ENCODE data around the gene LMBR1L.
"Not testable (repeated sequence)": the region's sequence is repeated elsewhere in the genome, so short reads cannot be mapped to it uniquely, and the experiment has no call there.

The LMBR1L gene

DNA sequence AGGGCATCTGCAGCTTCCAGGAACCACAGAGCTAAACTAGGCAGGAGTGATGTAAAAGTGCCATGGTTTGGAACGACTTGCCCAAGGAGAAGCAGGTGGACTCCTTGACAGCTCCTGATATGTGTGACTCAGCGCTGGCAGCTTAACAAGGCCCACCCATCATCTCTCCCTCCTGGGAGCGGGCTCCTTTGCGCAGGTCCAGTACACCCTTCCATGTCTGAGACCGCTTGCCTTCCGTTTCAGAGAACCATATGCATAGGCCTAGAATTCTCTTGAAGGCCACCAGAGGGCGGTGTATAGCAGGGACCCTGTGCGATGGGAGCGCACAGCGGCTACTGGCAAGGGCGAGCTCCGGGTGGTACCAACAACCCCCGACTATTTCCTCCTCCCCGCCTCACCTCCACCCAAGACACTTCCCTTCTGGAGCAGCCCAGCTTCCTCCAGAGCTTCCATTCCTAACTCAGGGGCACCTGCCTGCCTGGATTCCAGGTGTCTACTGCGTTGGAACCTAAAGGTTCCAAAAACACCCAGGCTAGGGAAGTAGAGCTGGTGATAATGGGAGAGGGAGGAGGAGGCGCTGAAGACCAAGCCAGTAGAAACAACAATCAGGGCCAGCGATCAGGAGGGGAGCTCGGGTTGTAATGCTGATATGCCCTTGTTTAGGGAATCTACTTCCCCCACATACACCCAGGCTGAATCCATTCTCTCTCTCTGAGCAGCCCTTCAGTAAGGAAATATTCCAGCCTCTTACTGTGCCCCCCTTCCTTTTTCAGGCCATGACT lies 22.3 kb downstream of the LMBR1L start:
- DNase-seq (ENCODE audit: low read depth in 2 of 2, low spot score in 1 of 2): peak in 1 of 2 donors; percentile 49

DNA sequence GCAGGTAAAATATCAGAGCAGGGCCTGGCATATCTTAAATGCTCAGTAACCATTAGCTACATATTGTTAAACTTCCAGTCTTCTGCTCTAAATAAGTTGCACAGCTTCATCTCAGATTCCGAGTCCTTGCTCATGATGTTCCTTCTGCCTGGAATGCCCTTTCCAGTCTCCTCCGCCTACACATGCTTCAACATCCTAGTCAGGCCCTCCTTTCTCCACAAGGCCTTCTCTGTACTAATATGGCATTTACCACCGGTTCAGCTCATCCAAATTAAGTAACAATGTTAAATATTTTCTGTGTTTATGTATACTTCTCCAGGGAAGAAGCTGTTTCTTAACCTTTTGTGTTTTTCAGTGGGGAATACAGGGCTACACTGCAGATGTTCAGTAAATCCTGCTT lies 24.5 kb downstream of the LMBR1L start:
- DNase-seq (ENCODE audit: low read depth in 2 of 2, low spot score in 1 of 2): no peak

DNA sequence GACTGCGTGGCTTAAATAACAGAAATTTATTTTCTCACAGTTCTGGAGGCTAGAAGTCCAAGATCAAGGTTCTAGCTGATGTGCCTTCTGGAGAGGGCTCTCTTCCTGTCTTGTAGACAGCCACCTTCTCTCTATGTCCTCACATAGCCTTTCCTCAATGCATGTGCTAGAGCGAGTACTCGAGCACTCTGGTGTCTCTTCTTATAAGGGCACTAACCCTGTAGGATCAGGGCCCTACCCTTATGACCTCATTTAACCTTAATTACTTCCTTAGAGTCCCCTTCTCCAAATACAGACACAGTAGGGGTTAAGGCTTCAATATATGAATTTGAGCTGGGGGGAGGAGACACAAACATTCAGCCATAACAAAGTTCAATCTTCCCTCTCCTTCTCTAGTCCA lies 26.2 kb downstream of the LMBR1L start:
- DNase-seq (ENCODE audit: low read depth in 2 of 2, low spot score in 1 of 2): no peak

GRCh38 chr12:49079793-49080192 lies 30.9 kb downstream of the LMBR1L start:
- no peak for DNase-seq (ENCODE audit: low read depth in 2 of 2, low spot score in 1 of 2)

GRCh38 chr12:49070971-49071370 lies 39.7 kb downstream of the LMBR1L start:
- no peak for DNase-seq (ENCODE audit: low read depth in 2 of 2, low spot score in 1 of 2)

GRCh38 chr12:49069507-49070346 lies 40.9 kb downstream of the LMBR1L start, which contains the start of gene RHEBL1:
Gene RHEBL1, minus strand, starts transcription at chr12:49069979. Its CDS starts 194 bp downstream, at chr12:49069785.
- peak; percentile 91 to 97 for DNase-seq (ENCODE audit: low read depth in 2 of 2, low spot score in 1 of 2)

GRCh38 chr12:49068879-49069506 lies 41.7 kb downstream of the LMBR1L start:
- no peak for DNase-seq (ENCODE audit: low read depth in 2 of 2, low spot score in 1 of 2)

DNA sequence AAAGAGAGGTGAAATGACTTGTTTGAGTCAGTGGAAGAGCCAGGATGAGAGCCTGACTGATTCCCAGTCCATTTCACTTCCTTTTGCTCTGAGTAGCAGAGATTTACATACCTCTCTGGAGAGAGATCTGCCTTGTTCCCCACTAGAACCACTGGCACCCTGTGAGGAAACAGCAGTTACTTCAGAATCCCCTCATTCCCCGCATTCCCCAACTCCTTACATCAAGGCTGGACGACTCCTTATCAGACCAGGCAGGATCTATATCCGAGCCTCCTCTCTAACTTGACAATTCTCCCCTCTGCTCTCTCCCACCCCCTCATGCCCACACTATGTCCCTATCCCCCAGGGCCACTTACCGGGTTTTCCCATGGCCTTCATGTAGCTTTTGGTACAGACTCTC lies 44.5 kb downstream of the LMBR1L start:
- no peak for DNase-seq (ENCODE audit: low read depth in 2 of 2, low spot score in 1 of 2)

DNA sequence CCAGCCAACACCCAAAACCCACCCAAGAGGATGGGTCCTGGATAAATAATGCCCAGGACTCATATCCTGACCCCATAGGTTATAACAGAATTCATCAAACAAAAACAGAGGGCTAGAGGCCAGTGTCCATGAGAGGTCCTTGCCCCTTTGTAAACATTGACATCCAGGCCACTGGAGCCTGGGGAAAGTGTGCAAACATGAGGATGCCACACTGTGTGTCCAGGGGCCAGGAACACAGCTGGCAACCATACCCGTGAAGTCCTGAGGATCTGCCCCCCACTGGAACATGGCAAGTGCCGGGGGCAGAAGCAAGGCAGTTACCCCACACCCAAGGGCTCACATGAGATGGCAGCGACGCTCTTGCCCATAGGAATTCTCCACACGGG lies 45.9 kb downstream of the LMBR1L start:
- no peak for DNase-seq (ENCODE audit: low read depth in 2 of 2, low spot score in 1 of 2)

- DNase-seq (ENCODE audit: low read depth in 2 of 2, low spot score in 1 of 2): not testable (repeated sequence)
Observed at GRCh38 chr12:49061916-49062315, 48.7 kb downstream of the LMBR1L start.

- no peak for DNase-seq (ENCODE audit: low read depth in 2 of 2, low spot score in 1 of 2)
Observed at GRCh38 chr12:49061157-49061650, 49.4 kb downstream of the LMBR1L start.

GRCh38 chr12:49060237-49061156 lies 50.1 kb downstream of the LMBR1L start, which contains the start of gene KMT2D:
Gene KMT2D, minus strand, starts transcription at chr12:49060794. Its CDS starts 5,470 bp downstream, at chr12:49055324.
- DNase-seq (ENCODE audit: low read depth in 2 of 2, low spot score in 1 of 2): peak; percentile 71 to 75

DNA sequence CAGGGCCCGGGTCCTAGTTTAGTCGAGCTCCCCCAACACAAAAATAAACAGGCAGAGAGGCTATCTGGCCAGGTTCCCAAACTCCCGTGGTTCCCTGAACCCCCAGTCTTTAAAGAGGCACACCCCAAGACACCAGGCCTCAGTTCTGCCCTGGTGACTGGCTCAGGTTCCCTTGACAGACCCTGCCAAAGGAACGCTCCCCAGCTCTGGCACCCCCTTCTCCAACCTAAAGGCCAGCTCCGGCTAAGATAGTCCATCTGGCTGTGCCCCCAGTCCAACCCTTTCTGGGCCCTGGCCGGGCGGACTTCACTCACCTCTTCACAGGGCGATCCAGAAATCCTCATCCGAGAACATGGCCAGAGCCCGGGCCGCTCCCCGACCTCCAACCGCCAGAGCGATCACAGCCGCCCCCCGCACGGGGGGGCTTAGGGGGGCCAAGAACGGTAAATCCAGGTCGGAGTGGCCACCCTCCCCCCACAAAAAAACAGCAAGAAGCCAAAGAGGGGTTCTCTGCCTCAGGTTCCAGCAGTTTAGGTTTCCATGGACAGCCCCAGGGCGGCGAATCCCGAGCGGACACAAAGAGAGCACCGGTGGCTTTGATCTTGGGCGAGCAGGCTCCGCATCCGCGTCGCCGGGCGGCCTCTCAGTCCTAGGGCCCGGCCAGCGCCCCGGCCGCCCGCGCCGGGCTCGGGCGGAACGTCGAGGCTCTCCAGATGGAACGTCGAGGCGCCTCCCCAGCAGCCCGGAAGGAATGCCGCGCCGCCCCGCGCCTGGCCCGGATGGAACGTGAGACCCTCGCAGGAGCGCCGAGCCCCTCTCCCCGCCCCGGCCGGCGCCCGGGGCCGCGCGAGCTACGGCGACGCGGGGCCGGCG lies 51.1 kb downstream of the LMBR1L start:
- DNase-seq (ENCODE audit: low read depth in 2 of 2, low spot score in 1 of 2): no peak

- DNase-seq (ENCODE audit: low read depth in 2 of 2, low spot score in 1 of 2): no peak
Observed at GRCh38 chr12:49059045-49059298, 51.7 kb downstream of the LMBR1L start.

DNA sequence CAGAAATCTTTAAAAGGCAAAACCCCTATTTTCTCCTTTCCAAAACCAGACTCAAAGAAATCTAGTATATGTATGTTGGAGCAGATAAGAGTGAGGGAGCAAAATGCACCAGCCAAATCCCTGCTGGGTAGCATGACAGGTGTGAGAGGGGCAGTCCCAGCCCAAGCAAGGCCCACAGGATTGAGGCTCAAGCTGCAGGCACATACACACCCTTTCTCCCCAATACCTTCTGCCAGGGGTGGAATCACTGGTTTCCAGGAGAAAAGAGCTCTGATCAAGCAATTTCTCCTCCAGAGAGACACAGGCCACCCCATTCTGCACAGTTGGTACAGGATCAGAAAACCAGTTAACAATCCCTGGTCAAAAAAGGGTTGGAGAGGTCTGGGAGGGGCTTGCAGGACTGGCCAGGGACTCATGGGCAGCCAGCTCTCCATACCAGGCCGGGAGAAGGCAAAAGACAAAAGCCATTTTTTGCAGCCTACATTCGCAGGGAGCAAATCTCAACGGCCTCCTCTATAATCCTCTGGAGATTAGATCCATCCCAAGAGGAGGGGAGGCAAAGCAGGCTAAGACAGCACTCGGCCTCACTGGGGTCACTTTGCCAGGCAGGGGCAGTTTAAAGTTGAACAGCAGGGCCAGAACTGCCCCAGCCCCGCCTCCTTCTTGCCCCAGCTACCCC lies 52.1 kb downstream of the LMBR1L start:
- no peak for DNase-seq (ENCODE audit: low read depth in 2 of 2, low spot score in 1 of 2)

- DNase-seq (ENCODE audit: low read depth in 2 of 2, low spot score in 1 of 2): no peak
Observed at GRCh38 chr12:49057888-49058287, 52.8 kb downstream of the LMBR1L start.

DNA sequence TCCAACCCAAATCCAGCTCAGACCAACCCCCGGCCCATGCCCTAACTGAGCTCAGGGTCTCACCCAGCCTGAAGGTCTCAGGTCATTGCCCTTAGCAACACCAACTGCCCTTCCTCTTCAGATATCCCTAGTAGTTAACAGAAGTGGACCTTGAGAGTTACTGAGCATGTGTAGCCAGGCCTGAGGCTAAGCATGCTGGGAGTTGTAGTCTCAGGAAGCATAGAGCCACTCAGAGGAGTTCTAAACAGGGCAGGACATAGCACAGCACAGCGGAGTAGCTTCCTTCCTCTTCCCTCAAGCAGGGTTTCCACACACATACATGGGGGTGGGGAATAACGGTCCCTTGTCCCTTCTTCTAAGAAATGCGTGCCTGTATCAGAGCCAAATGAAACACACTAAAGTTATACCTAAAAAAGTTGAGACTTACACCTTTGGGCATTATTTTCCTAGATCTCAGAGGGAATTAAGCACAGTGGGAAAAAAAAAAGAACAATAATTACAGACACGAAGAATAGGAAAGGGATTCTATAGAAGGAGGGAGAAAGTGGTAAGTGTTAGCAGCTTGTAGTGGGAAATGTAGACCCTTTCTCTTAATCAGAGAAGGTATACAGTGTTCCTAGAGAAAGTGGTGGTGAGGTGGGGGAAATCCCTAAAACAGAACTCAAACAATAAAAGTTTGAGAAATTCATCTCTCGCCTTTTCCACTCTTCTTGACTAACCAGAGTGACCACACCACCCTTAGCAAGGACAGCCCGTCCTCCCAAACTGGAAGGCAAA lies 54.5 kb downstream of the LMBR1L start:
- peak; percentile 23 to 28 for DNase-seq (ENCODE audit: low read depth in 2 of 2, low spot score in 1 of 2)

- no peak for DNase-seq (ENCODE audit: low read depth in 2 of 2, low spot score in 1 of 2)
Observed at GRCh38 chr12:49055092-49055491, 55.6 kb downstream of the LMBR1L start.

All from stimulated activated CD8-positive, alpha-beta memory T cell treated with anti-CD3 and anti-CD28 coated beads, Interleukin-4, amount 100 ng/mL, for 1 hour (primary cell).